Measurements from ENCODE around the gene CPSF4L. TPM values are rescaled to one million over a fixed set of nuclear protein-coding genes. Genes with fewer than 3 reads are reported as not detected.

Gene CPSF4L
- total and polyA plus RNA-seq, 2 experiments from 2014 or later = not detected

GRCh38 chr17:73304971-73305812 lies 43.5 kb upstream of the CPSF4L start:
- 16% methylated on average over 16 of the region's 16 CpGs for WGBS (ENCODE audit: low lambda C conversion rate, missing lambda C conversion rate)
- peaks cover 99% of the 10 kb centered on the region for H3K79me2 ChIP-seq
- peak; percentile 85 for DNase-seq (ENCODE audit: low spot score)
- no peaks in the 10 kb centered on the region for H3K9me3 ChIP-seq (ENCODE audit: low read depth)
- no peaks in the 10 kb centered on the region for H3K27me3 ChIP-seq
- no peaks in the 10 kb centered on the region for H3K9me2 ChIP-seq (replicated peaks; ENCODE audit: insufficient read depth)
- peaks cover 59% of the 10 kb centered on the region for H3K4me1 ChIP-seq (ENCODE audit: insufficient read depth)
- H3K4me3 ChIP-seq = no peak overlapping the region
- H3K36me3 ChIP-seq (replicated peaks; ENCODE audit: insufficient read depth, low read depth) = no peaks in the 10 kb centered on the region
- H3K4me2 ChIP-seq = peak overlapping the region; percentile 94
- TF ChIP-seq EZH2 (IDR thresholded peaks at IDR 0.05; ENCODE audit: borderline replicate concordance) (no peak), EZH2phosphoT487 (IDR thresholded peaks at IDR 0.05; ENCODE audit: low read depth, severe bottlenecking, unreplicated experiment) (no peak)
- TF ChIP-seq, protein P1, sequence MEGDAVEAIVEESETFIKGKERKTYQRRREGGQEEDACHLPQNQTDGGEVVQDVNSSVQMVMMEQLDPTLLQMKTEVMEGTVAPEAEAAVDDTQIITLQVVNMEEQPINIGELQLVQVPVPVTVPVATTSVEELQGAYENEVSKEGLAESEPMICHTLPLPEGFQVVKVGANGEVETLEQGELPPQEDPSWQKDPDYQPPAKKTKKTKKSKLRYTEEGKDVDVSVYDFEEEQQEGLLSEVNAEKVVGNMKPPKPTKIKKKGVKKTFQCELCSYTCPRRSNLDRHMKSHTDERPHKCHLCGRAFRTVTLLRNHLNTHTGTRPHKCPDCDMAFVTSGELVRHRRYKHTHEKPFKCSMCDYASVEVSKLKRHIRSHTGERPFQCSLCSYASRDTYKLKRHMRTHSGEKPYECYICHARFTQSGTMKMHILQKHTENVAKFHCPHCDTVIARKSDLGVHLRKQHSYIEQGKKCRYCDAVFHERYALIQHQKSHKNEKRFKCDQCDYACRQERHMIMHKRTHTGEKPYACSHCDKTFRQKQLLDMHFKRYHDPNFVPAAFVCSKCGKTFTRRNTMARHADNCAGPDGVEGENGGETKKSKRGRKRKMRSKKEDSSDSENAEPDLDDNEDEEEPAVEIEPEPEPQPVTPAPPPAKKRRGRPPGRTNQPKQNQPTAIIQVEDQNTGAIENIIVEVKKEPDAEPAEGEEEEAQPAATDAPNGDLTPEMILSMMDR (IDR thresholded peaks at IDR 0.05; ENCODE audit: poor library complexity) = peak; percentile 46
- peak overlapping the region; percentile 100 for H3K27ac ChIP-seq
- H4K20me1 ChIP-seq (ENCODE audit: insufficient read depth, poor library complexity, severe bottlenecking) = peaks cover 68% of the 10 kb centered on the region
- no peak overlapping the region for H2AFZ ChIP-seq

DNA sequence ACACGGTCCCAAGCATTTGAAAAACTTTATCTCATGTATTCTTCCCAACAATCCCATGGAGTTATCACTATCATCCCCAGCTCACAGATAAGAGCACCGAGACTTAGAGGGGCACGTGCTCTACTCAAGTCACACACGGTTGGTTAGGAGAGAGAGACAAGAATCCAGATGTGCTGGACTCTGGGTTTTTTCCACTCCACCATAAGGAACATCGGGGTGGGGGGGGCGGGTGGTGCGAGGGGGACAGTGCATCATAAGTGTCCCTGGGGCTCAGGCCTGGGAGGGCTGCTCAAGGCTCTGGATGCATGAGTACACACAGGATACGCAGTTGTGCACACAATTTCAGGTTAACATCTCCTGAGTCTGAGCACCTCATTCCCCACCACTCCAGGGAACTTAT lies 42.8 kb upstream of the CPSF4L start:
- 20% methylated on average over 8 of the region's 8 CpGs for WGBS (ENCODE audit: low lambda C conversion rate, missing lambda C conversion rate)
- H4K20me1 ChIP-seq (ENCODE audit: insufficient read depth, poor library complexity, severe bottlenecking) = peaks cover 76% of the 10 kb centered on the region
- peak overlapping the region; percentile 94 for H3K4me2 ChIP-seq
- H3K27me3 ChIP-seq = no peaks in the 10 kb centered on the region
- peak overlapping the region; percentile 100 for H3K27ac ChIP-seq
- no peaks in the 10 kb centered on the region for H3K9me3 ChIP-seq (ENCODE audit: low read depth)
- no peaks in the 10 kb centered on the region for H3K36me3 ChIP-seq (replicated peaks; ENCODE audit: insufficient read depth, low read depth)
- no peaks in the 10 kb centered on the region for H3K9me2 ChIP-seq (replicated peaks; ENCODE audit: insufficient read depth)
- peak; percentile 48 for DNase-seq (ENCODE audit: low spot score)
- H3K4me3 ChIP-seq = no peak overlapping the region
- peaks cover 99% of the 10 kb centered on the region for H3K79me2 ChIP-seq
- peaks cover 59% of the 10 kb centered on the region for H3K4me1 ChIP-seq (ENCODE audit: insufficient read depth)
- H2AFZ ChIP-seq = no peak overlapping the region
- TF ChIP-seq EZH2 (IDR thresholded peaks at IDR 0.05; ENCODE audit: borderline replicate concordance) (no peak), EZH2phosphoT487 (IDR thresholded peaks at IDR 0.05; ENCODE audit: low read depth, severe bottlenecking, unreplicated experiment) (no peak)
- TF ChIP-seq, protein P1 (IDR thresholded peaks at IDR 0.05; ENCODE audit: poor library complexity) = no peak

GRCh38 chr17:73302189-73302588 lies 40.5 kb upstream of the CPSF4L start:
- Histone ChIP-seq H3K27ac (no peak overlapping the region), H3K9me3 (ENCODE audit: low read depth) (no peaks in the 10 kb centered on the region), H3K4me2 (no peak overlapping the region), H3K9me2 (replicated peaks; ENCODE audit: insufficient read depth) (no peaks in the 10 kb centered on the region), H3K79me2 (peaks cover 100% of the 10 kb centered on the region), H2AFZ (no peak overlapping the region), H3K36me3 (replicated peaks; ENCODE audit: insufficient read depth, low read depth) (no peaks in the 10 kb centered on the region), H4K20me1 (ENCODE audit: insufficient read depth, poor library complexity, severe bottlenecking) (peaks cover 91% of the 10 kb centered on the region), H3K27me3 (no peaks in the 10 kb centered on the region), H3K4me1 (ENCODE audit: insufficient read depth) (peaks cover 54% of the 10 kb centered on the region), H3K4me3 (no peak overlapping the region)
- TF ChIP-seq EZH2phosphoT487 (IDR thresholded peaks at IDR 0.05; ENCODE audit: low read depth, severe bottlenecking, unreplicated experiment) (no peak), EZH2 (IDR thresholded peaks at IDR 0.05; ENCODE audit: borderline replicate concordance) (no peak)
- TF ChIP-seq, protein P1 (IDR thresholded peaks at IDR 0.05; ENCODE audit: poor library complexity) = no peak
- WGBS (ENCODE audit: low lambda C conversion rate, missing lambda C conversion rate) = 85% methylated on average over 3 of the region's 3 CpGs
- no peak for DNase-seq (ENCODE audit: low spot score)
